GM12878 (cell line): ENCODE results near the gene TREML1.

ENCODE experiments used
- CEBPB ChIP-seq, 2 experiments: fragments of 150-350 bp in 1 of 2; IDR thresholded peaks; 2 replicates each; pipeline ENCODE4 v1.6.1; 2012 to 2014; ENCODE audit warnings: low read depth in 2 of 2, low read length in 2 of 2, borderline replicate concordance in 1 of 2, inconsistent platforms in 1 of 2
- CHD2 ChIP-seq: IDR thresholded peaks from 2 replicates; pipeline ENCODE4 v1.6.1; 2011; ENCODE audit warnings: low read depth, low read length, improper control_type of control experiment, borderline replicate concordance
- CREB1 ChIP-seq: IDR thresholded peaks from 2 replicates; pipeline ENCODE4 v1.6.1; 2012; ENCODE audit warnings: low read depth, mild to moderate bottlenecking, inconsistent platforms
- EP300 ChIP-seq, 2 experiments: fragments of 150-350 bp in 1 of 2; IDR thresholded peaks; 2 replicates each; pipeline ENCODE4 v1.6.1; 2011 to 2012; ENCODE audit warnings: low read depth in 2 of 2, low read length in 2 of 2, borderline replicate concordance in 1 of 2, improper control_type of control experiment in 1 of 2, inconsistent platforms in 1 of 2; ENCODE audit not compliant: control insufficient read depth in 1 of 2
- HDAC2 ChIP-seq: fragments of 200-600 bp; sonication (generic); IDR thresholded peaks from 2 replicates; pipeline ENCODE4 v1.6.1; 2017
- HDAC6 ChIP-seq: fragments of 200-600 bp; sonication (generic); IDR thresholded peaks from one replicate; pipeline ENCODE4 v1.8.0; 2017; ENCODE audit warnings: antibody characterized with exemption; ENCODE audit not compliant: unreplicated experiment
- NFYA ChIP-seq: IDR thresholded peaks from 2 replicates; pipeline ENCODE4 v1.6.1; 2011; ENCODE audit warnings: low read depth, mild to moderate bottlenecking, low read length, improper control_type of control experiment, borderline replicate concordance
- POLR2A ChIP-seq: IDR thresholded peaks from 2 replicates; pipeline ENCODE4 v1.6.1; 2011; ENCODE audit warnings: low read depth, mild to moderate bottlenecking, low read length
- RBBP5 ChIP-seq: fragments of 200-600 bp; sonication (generic); conservative IDR thresholded peaks from 2 replicates; pipeline ENCODE4 v1.6.1; 2016
- TCF12 ChIP-seq: IDR thresholded peaks from 2 replicates; pipeline ENCODE4 v1.6.1; 2011; ENCODE audit warnings: low read depth, mild to moderate bottlenecking, low read length
- ZSCAN29 ChIP-seq: fragments of 450-650 bp; IDR thresholded peaks from 2 replicates; pipeline ENCODE4 v1.6.1; 2017; ENCODE audit warnings: mild to moderate bottlenecking, moderate library complexity
- TF ChIP-seq, protein P1 (sequence below): IDR thresholded peaks from 2 replicates; pipeline ENCODE4 v1.6.1; 2012; ENCODE audit warnings: mild to moderate bottlenecking, low read depth, low read length
- TF ChIP-seq, protein P2 (sequence below), 3 experiments: IDR thresholded peaks in 2 of 3; conservative IDR thresholded peaks in 1 of 3; 2 replicates each; pipeline ENCODE4 v1.5.1; 2011; ENCODE audit warnings: low read depth in 3 of 3, low read length in 3 of 3, mild to moderate bottlenecking in 3 of 3, control low read depth in 2 of 3, moderate library complexity in 2 of 3, inconsistent platforms in 1 of 3, mixed read lengths in 1 of 3; ENCODE audit not compliant: control insufficient read depth in 2 of 3, insufficient read depth in 1 of 3; ENCODE audit errors: extremely low read depth in 1 of 3
- TF ChIP-seq, protein P3 (sequence below): IDR thresholded peaks from 2 replicates; pipeline ENCODE4 v1.6.1; 2011; ENCODE audit warnings: low read depth, low read length, improper control_type of control experiment, borderline replicate concordance

DNA sequence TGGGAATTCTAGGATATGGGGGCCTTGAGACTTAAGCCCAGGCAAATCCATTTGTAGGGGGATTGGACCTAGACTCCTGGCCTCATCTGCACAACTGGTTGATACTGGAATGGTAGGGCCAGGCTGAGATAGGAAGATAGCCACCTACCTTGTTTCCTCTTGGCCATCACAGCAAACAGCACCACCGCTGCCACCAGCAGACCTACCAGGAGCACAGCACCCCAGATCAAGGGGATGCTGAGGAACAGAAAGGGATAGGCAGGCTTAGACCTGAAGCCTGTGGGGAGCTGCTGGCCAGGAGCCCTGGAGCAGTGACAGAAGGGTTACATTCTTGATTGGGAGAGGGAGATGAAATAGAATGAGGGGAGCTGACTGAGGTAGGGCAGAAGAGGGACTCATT, 3.5 kb downstream of the TREML1 start:
- TF ChIP-seq, protein P1, sequence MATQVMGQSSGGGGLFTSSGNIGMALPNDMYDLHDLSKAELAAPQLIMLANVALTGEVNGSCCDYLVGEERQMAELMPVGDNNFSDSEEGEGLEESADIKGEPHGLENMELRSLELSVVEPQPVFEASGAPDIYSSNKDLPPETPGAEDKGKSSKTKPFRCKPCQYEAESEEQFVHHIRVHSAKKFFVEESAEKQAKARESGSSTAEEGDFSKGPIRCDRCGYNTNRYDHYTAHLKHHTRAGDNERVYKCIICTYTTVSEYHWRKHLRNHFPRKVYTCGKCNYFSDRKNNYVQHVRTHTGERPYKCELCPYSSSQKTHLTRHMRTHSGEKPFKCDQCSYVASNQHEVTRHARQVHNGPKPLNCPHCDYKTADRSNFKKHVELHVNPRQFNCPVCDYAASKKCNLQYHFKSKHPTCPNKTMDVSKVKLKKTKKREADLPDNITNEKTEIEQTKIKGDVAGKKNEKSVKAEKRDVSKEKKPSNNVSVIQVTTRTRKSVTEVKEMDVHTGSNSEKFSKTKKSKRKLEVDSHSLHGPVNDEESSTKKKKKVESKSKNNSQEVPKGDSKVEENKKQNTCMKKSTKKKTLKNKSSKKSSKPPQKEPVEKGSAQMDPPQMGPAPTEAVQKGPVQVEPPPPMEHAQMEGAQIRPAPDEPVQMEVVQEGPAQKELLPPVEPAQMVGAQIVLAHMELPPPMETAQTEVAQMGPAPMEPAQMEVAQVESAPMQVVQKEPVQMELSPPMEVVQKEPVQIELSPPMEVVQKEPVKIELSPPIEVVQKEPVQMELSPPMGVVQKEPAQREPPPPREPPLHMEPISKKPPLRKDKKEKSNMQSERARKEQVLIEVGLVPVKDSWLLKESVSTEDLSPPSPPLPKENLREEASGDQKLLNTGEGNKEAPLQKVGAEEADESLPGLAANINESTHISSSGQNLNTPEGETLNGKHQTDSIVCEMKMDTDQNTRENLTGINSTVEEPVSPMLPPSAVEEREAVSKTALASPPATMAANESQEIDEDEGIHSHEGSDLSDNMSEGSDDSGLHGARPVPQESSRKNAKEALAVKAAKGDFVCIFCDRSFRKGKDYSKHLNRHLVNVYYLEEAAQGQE: no peak
- TF ChIP-seq NFYA (no peak), TCF12 (no peak), HDAC6 (no peak), EP300 (IDR thresholded peaks at IDR 0.05; ENCODE audit: borderline replicate concordance in 1 of 2, control insufficient read depth in 1 of 2, low read depth in 2 of 2, low read length in 2 of 2) (no peak), ZSCAN29 (no peak), RBBP5 (no peak), HDAC2 (no peak), CEBPB (IDR thresholded peaks at IDR 0.05; ENCODE audit: borderline replicate concordance in 1 of 2, low read depth in 2 of 2, low read length in 2 of 2) (no peak), CHD2 (no peak), POLR2A (no peak), CREB1 (no peak)
- TF ChIP-seq, protein P2, sequence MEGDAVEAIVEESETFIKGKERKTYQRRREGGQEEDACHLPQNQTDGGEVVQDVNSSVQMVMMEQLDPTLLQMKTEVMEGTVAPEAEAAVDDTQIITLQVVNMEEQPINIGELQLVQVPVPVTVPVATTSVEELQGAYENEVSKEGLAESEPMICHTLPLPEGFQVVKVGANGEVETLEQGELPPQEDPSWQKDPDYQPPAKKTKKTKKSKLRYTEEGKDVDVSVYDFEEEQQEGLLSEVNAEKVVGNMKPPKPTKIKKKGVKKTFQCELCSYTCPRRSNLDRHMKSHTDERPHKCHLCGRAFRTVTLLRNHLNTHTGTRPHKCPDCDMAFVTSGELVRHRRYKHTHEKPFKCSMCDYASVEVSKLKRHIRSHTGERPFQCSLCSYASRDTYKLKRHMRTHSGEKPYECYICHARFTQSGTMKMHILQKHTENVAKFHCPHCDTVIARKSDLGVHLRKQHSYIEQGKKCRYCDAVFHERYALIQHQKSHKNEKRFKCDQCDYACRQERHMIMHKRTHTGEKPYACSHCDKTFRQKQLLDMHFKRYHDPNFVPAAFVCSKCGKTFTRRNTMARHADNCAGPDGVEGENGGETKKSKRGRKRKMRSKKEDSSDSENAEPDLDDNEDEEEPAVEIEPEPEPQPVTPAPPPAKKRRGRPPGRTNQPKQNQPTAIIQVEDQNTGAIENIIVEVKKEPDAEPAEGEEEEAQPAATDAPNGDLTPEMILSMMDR (IDR thresholded peaks at IDR 0.05 in 2 of 3, conservative IDR thresholded peaks at IDR 0.05 in 1 of 3; ENCODE audit: control insufficient read depth in 2 of 3, extremely low read depth in 1 of 3, insufficient read depth in 1 of 3, low read depth in 3 of 3, low read length in 3 of 3): no peak
- TF ChIP-seq, protein P3, sequence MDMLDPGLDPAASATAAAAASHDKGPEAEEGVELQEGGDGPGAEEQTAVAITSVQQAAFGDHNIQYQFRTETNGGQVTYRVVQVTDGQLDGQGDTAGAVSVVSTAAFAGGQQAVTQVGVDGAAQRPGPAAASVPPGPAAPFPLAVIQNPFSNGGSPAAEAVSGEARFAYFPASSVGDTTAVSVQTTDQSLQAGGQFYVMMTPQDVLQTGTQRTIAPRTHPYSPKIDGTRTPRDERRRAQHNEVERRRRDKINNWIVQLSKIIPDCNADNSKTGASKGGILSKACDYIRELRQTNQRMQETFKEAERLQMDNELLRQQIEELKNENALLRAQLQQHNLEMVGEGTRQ: no peak
